Occipital lobe (tissue), 2 donors: ENCODE results near the gene TXLNA. TPM values are rescaled to one million over a fixed set of nuclear protein-coding genes. Genes with fewer than 3 reads are reported as not detected.

ENCODE experiments used
- DNase-seq: peaks from one replicate; lab custom pipeline; 2025; lab: John Stamatoyannopoulos, UW
- total RNA-seq: library from RNA; depleted of rRNA; stranded (reverse); fragments of >200 nt; gene quantifications from one replicate; pipeline ENCODE4 v1.2.3, GENCODE V29; 2014

Gene TXLNA
- total RNA-seq, 1 donor from 2014 or later = 21.1 TPM

DNA sequence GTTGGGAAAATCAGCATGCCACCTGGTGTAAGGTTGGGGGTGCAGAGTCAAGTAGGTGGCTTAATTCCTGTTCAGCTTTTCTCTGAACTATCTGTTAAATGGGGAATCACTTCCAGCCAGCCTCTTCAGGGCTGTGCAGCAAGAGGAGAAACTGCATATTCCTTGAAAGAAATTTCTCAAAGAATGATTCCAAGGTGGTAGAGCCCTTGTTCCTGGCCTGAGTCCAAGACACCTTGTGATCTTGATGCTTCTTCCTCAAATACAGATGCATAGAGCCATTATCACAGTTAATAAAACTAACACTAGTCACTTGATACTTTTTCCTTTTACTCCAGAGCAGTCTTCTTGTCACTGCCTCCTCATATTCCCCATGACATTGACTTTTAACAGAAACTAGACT, 5.2 kb downstream of the TXLNA start:
- no peak for DNase-seq

- DNase-seq = no peak
Observed at GRCh38 chr1:32186077-32186476, 6.6 kb downstream of the TXLNA start.

GRCh38 chr1:32186491-32186890, 7.0 kb downstream of the TXLNA start:
- DNase-seq = no peak

DNA sequence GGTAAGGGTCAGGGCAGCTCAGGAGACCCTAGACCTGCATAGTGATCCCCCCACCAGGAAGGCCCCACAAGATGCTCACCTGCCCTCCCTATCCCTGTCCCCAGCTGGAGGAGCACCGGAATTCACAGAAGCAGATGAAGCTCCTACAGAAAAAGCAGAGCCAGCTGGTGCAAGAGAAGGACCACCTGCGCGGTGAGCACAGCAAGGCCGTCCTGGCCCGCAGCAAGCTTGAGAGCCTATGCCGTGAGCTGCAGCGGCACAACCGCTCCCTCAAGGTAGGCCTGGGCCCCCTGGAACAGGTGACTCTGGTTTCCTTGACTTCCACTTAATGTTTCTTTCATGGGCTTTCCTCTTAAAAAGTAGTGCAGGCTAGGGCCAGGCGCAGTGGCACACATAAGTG, 8.4 kb downstream of the TXLNA start:
- DNase-seq = no peak

- DNase-seq = no peak
Observed at GRCh38 chr1:32192220-32192948, 12.9 kb downstream of the TXLNA start.

DNA sequence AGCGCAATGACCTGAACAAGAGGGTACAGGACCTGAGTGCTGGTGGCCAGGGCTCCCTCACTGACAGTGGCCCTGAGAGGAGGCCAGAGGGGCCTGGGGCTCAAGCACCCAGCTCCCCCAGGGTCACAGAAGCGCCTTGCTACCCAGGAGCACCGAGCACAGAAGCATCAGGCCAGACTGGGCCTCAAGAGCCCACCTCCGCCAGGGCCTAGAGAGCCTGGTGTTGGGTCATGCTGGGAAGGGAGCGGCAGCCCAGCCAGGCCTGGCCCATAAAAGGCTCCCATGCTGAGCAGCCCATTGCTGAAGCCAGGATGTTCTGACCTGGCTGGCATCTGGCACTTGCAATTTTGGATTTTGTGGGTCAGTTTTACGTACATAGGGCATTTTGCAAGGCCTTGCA, 15.5 kb downstream of the TXLNA start:
- DNase-seq = no peak

DNA sequence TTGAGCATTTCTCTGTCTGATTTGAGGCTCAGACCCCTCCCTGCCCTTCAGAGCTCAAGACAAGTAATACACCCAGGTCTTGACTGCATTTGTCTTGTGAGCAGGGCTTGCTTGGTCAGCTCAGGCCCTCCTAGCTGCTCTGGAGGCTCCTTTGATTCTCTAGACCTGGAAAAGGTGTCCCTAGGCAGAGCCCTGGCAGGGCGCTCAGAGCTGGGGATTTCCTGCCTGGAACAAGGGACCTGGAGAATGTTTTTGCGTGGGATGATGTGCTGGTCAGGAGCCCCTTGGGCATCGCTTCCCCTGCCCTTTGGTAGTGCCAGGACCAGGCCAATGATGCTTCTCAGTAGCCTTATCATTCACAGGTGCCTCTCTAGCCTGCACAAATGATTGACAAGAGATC, 16.1 kb downstream of the TXLNA start:
- no peak for DNase-seq

DNA sequence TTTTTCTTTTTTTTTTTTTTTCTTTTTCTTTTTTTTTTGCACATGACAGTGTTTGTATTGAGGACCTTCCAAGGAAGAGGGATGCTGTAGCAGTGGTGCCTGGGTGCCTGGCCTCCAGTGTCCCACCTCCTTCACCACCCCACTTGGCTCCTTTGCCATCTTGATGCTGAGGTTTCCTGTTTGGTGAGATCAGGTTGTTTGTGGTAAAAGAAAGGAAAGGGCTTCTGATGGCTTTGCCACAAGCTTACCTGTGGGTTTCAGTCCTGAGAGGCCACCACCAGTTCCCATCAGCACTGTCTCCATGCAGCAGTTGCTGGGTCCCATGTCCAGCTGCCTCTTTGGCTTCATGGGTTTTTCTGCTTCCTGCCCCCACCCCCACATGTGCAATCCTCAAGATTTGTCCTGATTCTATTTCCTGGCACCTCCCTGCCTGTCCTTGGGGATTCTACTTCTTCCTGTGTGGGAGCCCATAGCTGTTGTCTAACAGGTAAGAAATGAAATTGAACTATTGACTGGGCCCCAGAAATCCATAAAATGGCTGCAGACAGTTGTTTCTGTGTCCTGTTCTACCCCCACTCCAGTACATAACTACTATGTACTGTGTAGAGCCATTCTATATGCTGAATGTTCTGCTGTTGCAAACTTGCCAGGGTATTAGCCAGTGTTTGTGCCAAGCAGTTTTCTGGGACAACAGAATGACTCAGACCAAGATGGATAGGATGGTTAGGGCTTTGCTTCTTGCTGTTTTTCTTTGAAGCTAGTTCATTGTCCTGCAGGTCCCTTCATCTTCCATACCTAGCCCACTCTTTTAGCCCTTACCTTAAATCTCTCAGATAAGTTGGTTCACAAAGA, 16.7 kb downstream of the TXLNA start:
- no peak for DNase-seq

- DNase-seq = no peak
Observed at GRCh38 chr1:32197074-32197473, 17.6 kb downstream of the TXLNA start.

- no peak for DNase-seq
Observed at GRCh38 chr1:32197837-32198236, 18.4 kb downstream of the TXLNA start.

GRCh38 chr1:32198237-32199042, 19.0 kb downstream of the TXLNA start:
- DNase-seq = no peak

- no peak for DNase-seq
Observed at GRCh38 chr1:32199043-32199716, 19.7 kb downstream of the TXLNA start.

DNA sequence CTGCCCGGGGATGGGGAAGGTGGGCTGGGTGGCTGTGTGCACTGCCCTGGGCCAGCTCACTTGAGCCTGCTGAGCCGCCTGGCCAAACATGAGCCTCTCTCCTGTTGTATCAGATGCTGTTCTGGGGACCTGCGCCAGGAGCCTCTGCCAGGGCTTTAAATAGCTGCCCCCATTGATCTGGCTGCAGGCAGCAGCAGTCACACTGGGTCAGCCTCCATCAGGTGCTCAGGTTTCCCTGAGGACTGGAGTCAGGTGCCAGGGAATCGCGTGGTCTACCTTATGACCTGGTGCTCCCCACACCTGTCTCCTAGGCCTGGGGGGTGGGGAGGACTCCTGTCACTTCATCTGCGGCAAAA, 20.2 kb downstream of the TXLNA start:
- peak; percentile 24 for DNase-seq

- DNase-seq = peak; percentile 62
Observed at GRCh38 chr1:32200226-32201010, 20.9 kb downstream of the TXLNA start, which contains the start of gene CCDC28B. CCDC28B (plus strand) TSS chr1:32200595; CDS start chr1:32201936, 1,341 bp downstream.

DNA sequence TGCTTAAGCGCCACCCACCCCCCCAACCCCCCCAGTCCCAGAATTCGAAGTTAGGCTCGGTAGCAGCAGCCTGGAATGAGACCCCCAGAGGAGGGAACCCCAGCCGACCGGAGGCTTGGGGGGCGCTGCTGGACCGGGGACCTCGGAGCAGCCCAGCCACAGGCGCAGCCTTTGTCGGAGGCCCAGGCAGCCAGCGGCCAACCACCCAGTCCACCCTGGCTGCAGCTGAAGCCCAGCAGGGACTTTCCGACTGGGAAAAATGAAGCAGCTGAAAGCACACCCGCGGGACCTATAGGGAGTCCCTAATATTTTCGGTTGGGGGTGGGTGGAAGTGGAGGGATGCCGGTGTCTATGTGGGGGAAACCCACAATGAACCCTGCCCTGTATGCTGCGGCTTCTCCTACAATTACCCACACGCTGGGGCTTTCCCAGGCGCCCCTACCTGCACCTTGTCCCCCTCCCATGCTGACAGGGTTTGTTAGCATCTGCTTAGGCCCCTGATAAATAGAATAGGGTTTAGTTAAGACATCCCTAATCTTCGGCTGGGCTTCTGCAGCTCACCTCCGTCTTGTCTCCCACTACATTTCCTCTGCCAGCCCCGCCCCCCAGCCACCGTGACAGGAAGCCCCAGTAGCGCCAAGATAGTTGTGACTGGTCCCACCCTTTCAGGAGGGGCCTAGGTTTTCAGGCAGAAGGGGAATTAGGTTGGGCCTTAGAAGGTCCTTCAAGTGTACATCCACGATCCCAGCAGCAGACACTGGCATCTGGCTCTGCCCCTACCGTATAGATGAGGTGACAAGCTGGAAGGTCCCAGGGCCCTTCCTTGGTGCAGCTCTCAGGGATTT, 21.8 kb downstream of the TXLNA start:
- no peak for DNase-seq

- DNase-seq = no peak
Observed at GRCh38 chr1:32204943-32205361, 25.5 kb downstream of the TXLNA start.

DNA sequence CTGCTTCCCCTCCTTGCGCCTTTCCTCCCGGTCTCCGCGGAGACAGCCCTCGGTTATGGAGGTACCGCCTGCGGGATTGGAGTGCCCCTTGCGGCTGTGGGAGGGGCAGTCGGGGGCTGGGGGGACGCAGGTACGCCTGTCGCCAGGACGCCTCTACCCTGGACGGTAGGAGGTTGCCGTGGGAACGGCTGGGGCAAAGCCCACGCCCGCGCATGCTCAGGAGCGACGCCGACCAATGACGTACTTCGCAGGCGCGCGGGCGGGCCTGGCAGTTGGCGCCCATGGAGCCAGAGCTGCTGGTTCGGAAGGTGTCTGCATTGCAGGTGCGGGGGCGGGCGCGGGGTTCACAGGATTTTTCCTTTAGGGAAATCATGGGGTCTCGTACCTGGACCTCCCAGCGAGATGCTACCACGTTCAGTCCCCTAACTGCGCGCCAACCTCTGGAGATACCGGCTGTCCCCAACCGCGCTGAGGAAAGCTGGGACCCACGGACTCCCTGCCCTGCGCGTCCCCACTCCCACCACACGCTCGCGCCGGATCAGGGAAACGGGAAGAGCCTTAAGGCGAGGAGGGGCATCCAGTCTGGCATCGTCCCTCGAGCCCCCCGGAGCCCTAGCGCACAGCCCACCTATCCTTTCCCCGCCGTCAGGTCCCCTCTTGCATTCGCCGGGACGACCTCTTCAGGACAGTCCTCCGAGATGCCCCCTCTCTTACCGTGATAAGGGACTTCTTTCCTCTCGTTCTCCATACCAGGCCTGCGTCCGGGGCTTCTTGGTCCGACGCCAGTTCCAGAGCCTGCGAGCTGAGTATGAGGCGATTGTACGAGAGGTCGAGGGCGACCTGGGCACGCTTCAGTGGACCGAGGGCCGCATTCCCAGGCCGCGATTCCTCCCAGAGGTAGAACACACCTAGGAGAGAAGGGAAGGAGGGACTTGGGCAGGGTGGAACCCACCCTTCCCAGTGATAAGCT, 26.2 kb downstream of the TXLNA start, which contains the start of gene IQCC:
Gene IQCC, plus strand, starts transcription at position 271 of the 970 bp plus-strand sequence. Its CDS starts 11 bp downstream, at position 282.
- peak; percentile 81 for DNase-seq

- no peak for DNase-seq
Observed at GRCh38 chr1:32208469-32208868, 29.0 kb downstream of the TXLNA start.
